ENCODE measurements around the gene ZFYVE28. TPM values are rescaled to one million over a fixed set of nuclear protein-coding genes. Genes with fewer than 3 reads are reported as not detected.

Gene ZFYVE28
- total RNA-seq, 1 experiment from 2014 or later = 12.9 TPM

DNA sequence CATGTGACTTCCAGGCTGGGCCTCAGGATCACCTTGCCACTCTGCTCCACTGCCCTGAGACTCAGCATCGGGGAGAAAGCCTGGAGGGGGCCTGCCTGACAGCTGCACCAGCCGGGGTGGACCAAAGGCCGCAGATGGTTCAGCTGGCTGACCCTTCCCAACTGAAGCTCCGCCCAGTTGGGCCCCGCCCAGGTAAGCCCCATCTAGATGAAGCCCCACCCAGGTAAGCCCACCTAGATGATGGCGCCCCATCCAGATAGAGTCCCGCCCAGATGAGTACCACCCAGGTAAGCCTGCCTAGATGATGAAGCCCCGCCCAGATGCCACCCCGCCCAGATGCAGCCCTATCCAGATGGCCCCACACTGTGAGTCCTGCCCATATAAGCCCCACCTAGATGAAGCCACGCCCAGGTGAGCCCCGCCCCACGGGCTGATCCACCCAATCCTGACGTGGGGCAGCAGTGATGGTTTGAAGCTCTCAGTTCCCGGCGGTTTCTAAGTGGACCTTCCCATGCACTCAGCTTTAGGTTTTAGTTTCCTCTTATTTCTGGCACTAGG, 10.0 kb downstream of the ZFYVE28 start:
- Histone ChIP-seq H4K20me1 (ENCODE audit: insufficient read depth) (no peaks in the 10 kb centered on the region), H3K36me3 (ENCODE audit: low read depth) (no peaks in the 10 kb centered on the region), H2AFZ (no peak overlapping the region), H3K4me2 (no peak overlapping the region), H3K4me3 (no peak overlapping the region), H3K27ac (no peak overlapping the region), H3K79me2 (ENCODE audit: low read depth) (no peaks in the 10 kb centered on the region), H3K27me3 (ENCODE audit: insufficient read depth, low read depth) (no peaks in the 10 kb centered on the region), H3K4me1 (replicated peaks; ENCODE audit: insufficient read depth) (peaks cover 19% of the 10 kb centered on the region), H3K9me2 (ENCODE audit: insufficient read depth) (no peaks in the 10 kb centered on the region), H3F3A (ENCODE audit: insufficient read depth, low read depth) (peaks cover 14% of the 10 kb centered on the region), H3K9me3 (ENCODE audit: insufficient read depth, low read depth) (no peaks in the 10 kb centered on the region)
- peak in 1 of 2 experiments; percentile 37 for DNase-seq
- TF ChIP-seq EZH2 (IDR thresholded peaks at IDR 0.05; ENCODE audit: low read depth) = no peak
- TF ChIP-seq, protein P1, sequence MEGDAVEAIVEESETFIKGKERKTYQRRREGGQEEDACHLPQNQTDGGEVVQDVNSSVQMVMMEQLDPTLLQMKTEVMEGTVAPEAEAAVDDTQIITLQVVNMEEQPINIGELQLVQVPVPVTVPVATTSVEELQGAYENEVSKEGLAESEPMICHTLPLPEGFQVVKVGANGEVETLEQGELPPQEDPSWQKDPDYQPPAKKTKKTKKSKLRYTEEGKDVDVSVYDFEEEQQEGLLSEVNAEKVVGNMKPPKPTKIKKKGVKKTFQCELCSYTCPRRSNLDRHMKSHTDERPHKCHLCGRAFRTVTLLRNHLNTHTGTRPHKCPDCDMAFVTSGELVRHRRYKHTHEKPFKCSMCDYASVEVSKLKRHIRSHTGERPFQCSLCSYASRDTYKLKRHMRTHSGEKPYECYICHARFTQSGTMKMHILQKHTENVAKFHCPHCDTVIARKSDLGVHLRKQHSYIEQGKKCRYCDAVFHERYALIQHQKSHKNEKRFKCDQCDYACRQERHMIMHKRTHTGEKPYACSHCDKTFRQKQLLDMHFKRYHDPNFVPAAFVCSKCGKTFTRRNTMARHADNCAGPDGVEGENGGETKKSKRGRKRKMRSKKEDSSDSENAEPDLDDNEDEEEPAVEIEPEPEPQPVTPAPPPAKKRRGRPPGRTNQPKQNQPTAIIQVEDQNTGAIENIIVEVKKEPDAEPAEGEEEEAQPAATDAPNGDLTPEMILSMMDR (conservative IDR thresholded peaks at IDR 0.05) = no peak
- POLR2A ChIA-PET (ENCODE audit: unreplicated experiment) = no interaction called here
- intact Hi-C loops (cut with micrococcal nuclease; ENCODE audit: unreplicated experiment) = no loop called here
- BruUV-seq (replicated peaks) = no TSS peak
- CTCF ChIA-PET = no interaction called here

DNA sequence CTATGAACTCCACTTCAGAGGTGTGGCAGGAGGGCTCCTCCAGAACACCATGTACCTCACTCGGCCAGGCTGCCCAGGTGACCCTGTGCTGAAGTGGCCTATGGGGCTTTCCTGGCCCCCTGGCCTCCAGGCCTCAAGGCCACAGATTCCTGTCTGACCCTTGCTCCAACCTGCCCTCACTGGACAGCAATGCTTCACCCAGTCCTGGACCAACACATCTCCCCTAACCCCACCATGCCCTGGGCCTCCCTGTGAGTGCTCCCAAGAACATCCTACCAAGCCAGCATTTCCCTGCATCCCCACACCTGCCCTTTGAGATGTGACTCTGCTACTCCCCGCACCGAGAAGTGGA, 10.5 kb downstream of the ZFYVE28 start:
- BruUV-seq (replicated peaks) = no TSS peak
- H4K20me1 ChIP-seq (ENCODE audit: insufficient read depth) = no peaks in the 10 kb centered on the region
- POLR2A ChIA-PET (ENCODE audit: unreplicated experiment) = no interaction called here
- peaks cover 17% of the 10 kb centered on the region for H3K4me1 ChIP-seq (replicated peaks; ENCODE audit: insufficient read depth)
- H3K9me2 ChIP-seq (ENCODE audit: insufficient read depth) = no peaks in the 10 kb centered on the region
- H3K27ac ChIP-seq = no peak overlapping the region
- H3K4me3 ChIP-seq = no peak overlapping the region
- intact Hi-C loops (cut with micrococcal nuclease; ENCODE audit: unreplicated experiment) = no loop called here
- H3K4me2 ChIP-seq = no peak overlapping the region
- TF ChIP-seq, protein P1 (conservative IDR thresholded peaks at IDR 0.05) = no peak
- TF ChIP-seq EZH2 (IDR thresholded peaks at IDR 0.05; ENCODE audit: low read depth) = no peak
- no peak for DNase-seq
- peaks cover 11% of the 10 kb centered on the region for H3F3A ChIP-seq (ENCODE audit: insufficient read depth, low read depth)
- no peak overlapping the region for H2AFZ ChIP-seq
- no peaks in the 10 kb centered on the region for H3K36me3 ChIP-seq (ENCODE audit: low read depth)
- no peaks in the 10 kb centered on the region for H3K27me3 ChIP-seq (ENCODE audit: insufficient read depth, low read depth)
- CTCF ChIA-PET = no interaction called here
- H3K79me2 ChIP-seq (ENCODE audit: low read depth) = no peaks in the 10 kb centered on the region
- no peaks in the 10 kb centered on the region for H3K9me3 ChIP-seq (ENCODE audit: insufficient read depth, low read depth)

DNA sequence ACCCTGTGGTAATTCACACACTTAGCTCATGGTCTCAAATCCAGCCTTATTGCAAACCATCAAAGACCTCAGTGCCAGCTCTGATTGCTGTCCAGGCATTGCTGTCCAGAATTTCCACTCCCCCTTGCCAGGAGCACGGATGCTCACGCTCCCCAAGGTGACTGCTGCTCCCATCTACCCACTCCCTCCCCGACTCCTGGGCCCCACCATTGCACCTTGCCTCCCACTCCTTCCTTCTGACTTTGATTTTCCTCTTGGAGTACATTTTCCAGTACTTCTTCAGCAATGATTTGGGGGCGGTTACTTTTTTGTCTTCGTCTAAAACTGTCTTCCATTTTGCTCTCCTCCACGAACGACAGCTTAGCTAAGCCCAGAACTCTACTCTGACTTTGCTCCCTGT, 11.5 kb downstream of the ZFYVE28 start:
- no peak for DNase-seq
- H3F3A ChIP-seq (ENCODE audit: insufficient read depth, low read depth) = peaks cover under 1% of the 10 kb centered on the region; the same call in 1 of the 2 replicates
- CTCF ChIA-PET = no interaction called here

More for the DNA sequence above, 11.5 kb downstream of the ZFYVE28 start:
- H3K4me1 ChIP-seq (replicated peaks; ENCODE audit: insufficient read depth) = peaks cover 7% of the 10 kb centered on the region
- no peak for TF ChIP-seq EZH2 (IDR thresholded peaks at IDR 0.05; ENCODE audit: low read depth)
- TF ChIP-seq, protein P1 (conservative IDR thresholded peaks at IDR 0.05) = no peak
- intact Hi-C loops (cut with micrococcal nuclease; ENCODE audit: unreplicated experiment) = no loop called here
- H3K27me3 ChIP-seq (ENCODE audit: insufficient read depth, low read depth) = no peaks in the 10 kb centered on the region
- no TSS peak for BruUV-seq (replicated peaks)
- no peaks in the 10 kb centered on the region for H3K9me2 ChIP-seq (ENCODE audit: insufficient read depth)
- no peaks in the 10 kb centered on the region for H4K20me1 ChIP-seq (ENCODE audit: insufficient read depth)
- H3K79me2 ChIP-seq (ENCODE audit: low read depth) = no peaks in the 10 kb centered on the region
- no peaks in the 10 kb centered on the region for H3K9me3 ChIP-seq (ENCODE audit: insufficient read depth, low read depth)
- no peaks in the 10 kb centered on the region for H3K36me3 ChIP-seq (ENCODE audit: low read depth)
- no peak overlapping the region for H3K4me3 ChIP-seq
- POLR2A ChIA-PET (ENCODE audit: unreplicated experiment) = no interaction called here
- H3K27ac ChIP-seq = no peak overlapping the region
- no peak overlapping the region for H3K4me2 ChIP-seq
- no peak overlapping the region for H2AFZ ChIP-seq
